CD14-positive monocyte (primary cell): ENCODE measurements around the gene LNX2. TPM values are rescaled to one million over a fixed set of nuclear protein-coding genes. Genes with fewer than 3 reads are reported as not detected.

Experiments used
- DNase-seq, 3 donors: peaks; one replicate each; pipeline ENCODE4 v3.0.0-alpha.2; 2011 to 2022
- H2AFZ ChIP-seq: 2 replicates; pipeline ENCODE4 v1.6.0; 2012; ENCODE audit warnings: mild to moderate bottlenecking, low read depth, low read length, inconsistent platforms; ENCODE audit not compliant: insufficient read depth, poor library complexity, severe bottlenecking
- H3K27ac ChIP-seq, 2 donors: 1 replicate in 1 of 2; 2 replicates in 1 of 2; pipeline ENCODE4 v1.5.1; 2012 to 2013; ENCODE audit warnings: low read length in 2 of 2, control low read depth in 1 of 2, inconsistent platforms in 1 of 2, low read depth in 1 of 2, mild to moderate bottlenecking in 1 of 2
- H3K27me3 ChIP-seq, 2 donors: one replicate each; pipeline versions ENCODE4 v1.6.0 to v1.6.1; 2011 to 2013; ENCODE audit warnings: low read length in 2 of 2; ENCODE audit not compliant: control insufficient read depth in 2 of 2, insufficient read depth in 2 of 2
- H3K36me3 ChIP-seq, 2 donors: replicated peaks in 1 of 2; 1 replicate in 1 of 2; 2 replicates in 1 of 2; pipeline versions ENCODE4 v1.5.1 to v1.6.1; 2012 to 2013; ENCODE audit warnings: low read length in 2 of 2, control low read depth in 1 of 2, inconsistent platforms in 1 of 2, mild to moderate bottlenecking in 1 of 2; ENCODE audit not compliant: insufficient read depth in 2 of 2, control insufficient read depth in 1 of 2
- H3K4me1 ChIP-seq, 2 donors: 1 replicate in 1 of 2; 2 replicates in 1 of 2; pipeline versions ENCODE4 v1.5.1 to v1.6.1; 2012 to 2013; ENCODE audit warnings: low read length in 2 of 2, control low read depth in 1 of 2, inconsistent platforms in 1 of 2, mild to moderate bottlenecking in 1 of 2, moderate library complexity in 1 of 2; ENCODE audit not compliant: insufficient read depth in 2 of 2, control insufficient read depth in 1 of 2
- H3K4me2 ChIP-seq: replicated peaks from 2 replicates; pipeline ENCODE3; 2012; ENCODE audit warnings: low read length, moderate library complexity, mild to moderate bottlenecking; ENCODE audit not compliant: poor library complexity, severe bottlenecking; ENCODE audit errors: extremely low read depth
- H3K4me3 ChIP-seq, 3 experiments: fragments of 200-600 bp in 1 of 3; sonication (generic) in 1 of 3; replicated peaks in 1 of 3; 1 replicate in 2 of 3; 2 replicates in 1 of 3; pipeline ENCODE4 v1.5.1; 2011 to 2013; ENCODE audit warnings: low read length in 3 of 3, mild to moderate bottlenecking in 3 of 3, control low read depth in 2 of 3, low read depth in 2 of 3, inconsistent platforms in 1 of 3, moderate library complexity in 1 of 3
- H3K79me2 ChIP-seq: 2 replicates; pipeline ENCODE4 v1.6.0; 2012; ENCODE audit warnings: mild to moderate bottlenecking, control low read depth, inconsistent platforms, low read length, moderate library complexity; ENCODE audit not compliant: insufficient read depth
- H3K9ac ChIP-seq: 2 replicates; pipeline ENCODE4 v1.6.0; 2017; ENCODE audit warnings: low read length, mild to moderate bottlenecking; ENCODE audit not compliant: insufficient read depth, poor library complexity, severe bottlenecking
- H3K9me3 ChIP-seq, 2 donors: replicated peaks in 1 of 2; 1 replicate in 1 of 2; 2 replicates in 1 of 2; pipeline versions ENCODE4 v1.5.1 to v1.6.1; 2012 to 2013; ENCODE audit warnings: low read length in 2 of 2, control low read depth in 1 of 2; ENCODE audit not compliant: control insufficient read depth in 1 of 2, insufficient read depth in 1 of 2
- H4K20me1 ChIP-seq: 2 replicates; pipeline ENCODE4 v1.6.0; 2012; ENCODE audit warnings: mild to moderate bottlenecking, low read length, control low read depth, moderate library complexity; ENCODE audit not compliant: insufficient read depth
- H3K27ac Mint-ChIP-seq, 7 donors: one replicate each; pipeline ENCODE4 v1.8.0; 2020; ENCODE audit warnings: mild to moderate bottlenecking in 7 of 7, mixed read lengths in 7 of 7, moderate library complexity in 6 of 7, inconsistent platforms in 2 of 7
- H3K27me3 Mint-ChIP-seq, 3 donors: one replicate each; pipeline ENCODE4 v1.8.0; 2021 to 2022; ENCODE audit warnings: low read depth in 3 of 3, mild to moderate bottlenecking in 3 of 3, mixed read lengths in 3 of 3, moderate library complexity in 3 of 3, inconsistent platforms in 1 of 3
- H3K36me3 Mint-ChIP-seq, 2 donors: one replicate each; pipeline ENCODE4 v1.8.0; 2020; ENCODE audit warnings: mixed read lengths in 2 of 2, inconsistent platforms in 1 of 2, mild to moderate bottlenecking in 1 of 2
- H3K4me1 Mint-ChIP-seq: one replicate; pipeline ENCODE4 v1.8.0; 2020; ENCODE audit warnings: mild to moderate bottlenecking, mixed read lengths
- H3K4me3 Mint-ChIP-seq, 2 donors: one replicate each; pipeline ENCODE4 v1.8.0; 2020; ENCODE audit warnings: mild to moderate bottlenecking in 2 of 2, mixed read lengths in 2 of 2, moderate library complexity in 1 of 2
- H3K9me3 Mint-ChIP-seq, 7 donors: one replicate each; pipeline ENCODE4 v1.8.0; 2020 to 2022; ENCODE audit warnings: mixed read lengths in 7 of 7, mild to moderate bottlenecking in 6 of 7, moderate library complexity in 6 of 7, inconsistent platforms in 2 of 7
- WGBS: methylation state at CpG from one replicate; pipeline ENCODE4 v1.1.5; 2013; ENCODE audit warnings: missing lambda C conversion rate; ENCODE audit not compliant: insufficient coverage; 5-methylcytosine and 5-hydroxymethylcytosine counted together
- intact Hi-C, 2 donors: fragments of 100-400 bp; cut with micrococcal nuclease; formaldehyde crosslinking; loops; one replicate each; pipeline versions ENCODE4 v1.15.0 to v1.15.1; 2023
- polyA plus RNA-seq, 3 donors: library from polyadenylated mRNA; depleted of rRNA in 1 of 3; unstranded in 2 of 3; stranded (reverse) in 1 of 3; fragments of 300-500 nt in 2 of 3; fragments of >200 nt in 1 of 3; fragmentation: Illumina TruSeq in 2 of 3; gene quantifications; 1 replicate in 2 of 3; 2 replicates in 1 of 3; pipeline ENCODE4 v1.2.3, GENCODE V29; 2012 to 2021
- TF ChIP-seq, protein P1 (sequence below): fragments of 200-600 bp; IDR thresholded peaks from one replicate; pipeline ENCODE4 v1.8.0; 2022; ENCODE audit warnings: antibody characterized with exemption, mild to moderate bottlenecking

LNX2 gene
- polyA plus RNA-seq, 3 donors: 0.89 to 2.3 (median 1.5) TPM

- Histone ChIP-seq H3K4me2 (no peak overlapping the region), H3K9ac (no peak overlapping the region), H4K20me1 (peaks cover 23% of the 10 kb centered on the region), H3K79me2 (peaks cover 27% of the 10 kb centered on the region), H3K27me3 (no peaks in the 10 kb centered on the region), H3K4me3 (no peak overlapping the region), H3K4me1 (no peaks in the 10 kb centered on the region), H3K27ac (no peak overlapping the region), H3K9me3 (peaks cover 13 to 19% of the 10 kb centered on the region in 2 donors), H2AFZ (no peak overlapping the region), H3K36me3 (peaks cover 40 to 69% of the 10 kb centered on the region in 2 donors)
- H3K9me3 Mint-ChIP-seq: peaks cover 9 to 20% (median 14%) of the 10 kb centered on the region in 7 donors
- intact Hi-C loops: no loop called here
- WGBS: no CpG with 5 or more reads among the region's 1 CpG
- TF ChIP-seq, protein P1, sequence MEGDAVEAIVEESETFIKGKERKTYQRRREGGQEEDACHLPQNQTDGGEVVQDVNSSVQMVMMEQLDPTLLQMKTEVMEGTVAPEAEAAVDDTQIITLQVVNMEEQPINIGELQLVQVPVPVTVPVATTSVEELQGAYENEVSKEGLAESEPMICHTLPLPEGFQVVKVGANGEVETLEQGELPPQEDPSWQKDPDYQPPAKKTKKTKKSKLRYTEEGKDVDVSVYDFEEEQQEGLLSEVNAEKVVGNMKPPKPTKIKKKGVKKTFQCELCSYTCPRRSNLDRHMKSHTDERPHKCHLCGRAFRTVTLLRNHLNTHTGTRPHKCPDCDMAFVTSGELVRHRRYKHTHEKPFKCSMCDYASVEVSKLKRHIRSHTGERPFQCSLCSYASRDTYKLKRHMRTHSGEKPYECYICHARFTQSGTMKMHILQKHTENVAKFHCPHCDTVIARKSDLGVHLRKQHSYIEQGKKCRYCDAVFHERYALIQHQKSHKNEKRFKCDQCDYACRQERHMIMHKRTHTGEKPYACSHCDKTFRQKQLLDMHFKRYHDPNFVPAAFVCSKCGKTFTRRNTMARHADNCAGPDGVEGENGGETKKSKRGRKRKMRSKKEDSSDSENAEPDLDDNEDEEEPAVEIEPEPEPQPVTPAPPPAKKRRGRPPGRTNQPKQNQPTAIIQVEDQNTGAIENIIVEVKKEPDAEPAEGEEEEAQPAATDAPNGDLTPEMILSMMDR: no peak
- H3K27me3 Mint-ChIP-seq: no peaks in the 10 kb centered on the region
- peaks cover 2% of the 10 kb centered on the region for H3K4me1 Mint-ChIP-seq
- peaks cover 49 to 50% of the 10 kb centered on the region in 2 donors for H3K36me3 Mint-ChIP-seq
- H3K27ac Mint-ChIP-seq: no peak overlapping the region
- no peak for DNase-seq
- H3K4me3 Mint-ChIP-seq: no peak overlapping the region
Observed at GRCh38 chr13:27650312-27650711, 30.0 kb upstream of the LNX2 start.

GRCh38 chr13:27644302-27644701 is 24.0 kb upstream of the LNX2 start:
- peaks cover 19 to 25% of the 10 kb centered on the region in 2 donors for H3K36me3 Mint-ChIP-seq
- H3K79me2 ChIP-seq: peaks cover 79% of the 10 kb centered on the region
- H3K4me1 ChIP-seq: no peaks in the 10 kb centered on the region
- peaks cover 63% of the 10 kb centered on the region for H4K20me1 ChIP-seq
- peak overlapping the region in 1 of 2 donors; percentile 6 for H3K27ac ChIP-seq
- TF ChIP-seq, protein P1: no peak
- intact Hi-C loops: no loop called here
- H3K9ac ChIP-seq: no peak overlapping the region
- no peak overlapping the region for H3K4me2 ChIP-seq
- no peak overlapping the region for H3K4me3 Mint-ChIP-seq
- H3K36me3 ChIP-seq: peaks cover 13 to 22% of the 10 kb centered on the region in 2 donors
- H3K27ac Mint-ChIP-seq: no peak overlapping the region
- H2AFZ ChIP-seq: no peak overlapping the region
- no peak overlapping the region for H3K4me3 ChIP-seq
- WGBS: no CpG with 5 or more reads among the region's 1 CpG
- peaks cover 24% of the 10 kb centered on the region for H3K4me1 Mint-ChIP-seq
- no peaks in the 10 kb centered on the region for H3K27me3 Mint-ChIP-seq
- peaks cover 0 to 11% (median 3%) of the 10 kb centered on the region in 7 donors for H3K9me3 Mint-ChIP-seq
- no peaks in the 10 kb centered on the region for H3K27me3 ChIP-seq
- no peak for DNase-seq
- peaks cover 2 to 7% of the 10 kb centered on the region in 2 donors for H3K9me3 ChIP-seq
